ENCODE measurements around the gene GTPBP4. TPM values are rescaled to one million over a fixed set of nuclear protein-coding genes. Genes with fewer than 3 reads are reported as not detected.

Gene GTPBP4
- 19.4 and 39.8 TPM in 2 replicates for total RNA-seq

GRCh38 chr10:987870-988666, at the start of gene GTPBP4:
Gene GTPBP4 (plus strand): TSS chr10:988434. CDS start chr10:988480, 46 bp downstream.

GRCh38 chr10:1025683-1026082, 37.4 kb downstream of the GTPBP4 start, which contains the start of gene IDI2:
Gene IDI2 (minus strand): TSS chr10:1025859. CDS start chr10:1024723, 1,136 bp downstream.

GRCh38 chr10:1048732-1049424, 60.6 kb downstream of the GTPBP4 start, which contains the start of gene IDI1:
Gene IDI1 (minus strand): TSS chr10:1049119. CDS start chr10:1049003, 116 bp downstream.

GRCh38 chr10:1056326-1057105, 68.3 kb downstream of the GTPBP4 start, which contains the start of gene WDR37:
Gene WDR37 (plus strand): TSS chr10:1056385. CDS start chr10:1072156, 15,771 bp downstream.

Other genes with a start within 250 kb of the GTPBP4 start
- gene LARP4B, start 56.7 kb upstream of the GTPBP4 start, total RNA-seq: 29.3 and 43.9 TPM in 2 replicates
- gene IDI2, start 37.4 kb downstream of the GTPBP4 start, total RNA-seq: not detected in 2 replicates
- gene IDI1, start 60.7 kb downstream of the GTPBP4 start, total RNA-seq: 38.1 and 48.9 TPM in 2 replicates
- 12.3 and 22.4 TPM in 2 replicates for gene WDR37, start 68.0 kb downstream of the GTPBP4 start, total RNA-seq